ENCODE data around the gene MYOM3. TPM values are rescaled to one million over a fixed set of nuclear protein-coding genes. Genes with fewer than 3 reads are reported as not detected.

Gene MYOM3
- total and polyA plus RNA-seq, 2 of the 13 experiments (the other 11 are each of a cell fraction or from before 2014, with no cell fraction given), result 5.8 to 15.3 TPM

DNA sequence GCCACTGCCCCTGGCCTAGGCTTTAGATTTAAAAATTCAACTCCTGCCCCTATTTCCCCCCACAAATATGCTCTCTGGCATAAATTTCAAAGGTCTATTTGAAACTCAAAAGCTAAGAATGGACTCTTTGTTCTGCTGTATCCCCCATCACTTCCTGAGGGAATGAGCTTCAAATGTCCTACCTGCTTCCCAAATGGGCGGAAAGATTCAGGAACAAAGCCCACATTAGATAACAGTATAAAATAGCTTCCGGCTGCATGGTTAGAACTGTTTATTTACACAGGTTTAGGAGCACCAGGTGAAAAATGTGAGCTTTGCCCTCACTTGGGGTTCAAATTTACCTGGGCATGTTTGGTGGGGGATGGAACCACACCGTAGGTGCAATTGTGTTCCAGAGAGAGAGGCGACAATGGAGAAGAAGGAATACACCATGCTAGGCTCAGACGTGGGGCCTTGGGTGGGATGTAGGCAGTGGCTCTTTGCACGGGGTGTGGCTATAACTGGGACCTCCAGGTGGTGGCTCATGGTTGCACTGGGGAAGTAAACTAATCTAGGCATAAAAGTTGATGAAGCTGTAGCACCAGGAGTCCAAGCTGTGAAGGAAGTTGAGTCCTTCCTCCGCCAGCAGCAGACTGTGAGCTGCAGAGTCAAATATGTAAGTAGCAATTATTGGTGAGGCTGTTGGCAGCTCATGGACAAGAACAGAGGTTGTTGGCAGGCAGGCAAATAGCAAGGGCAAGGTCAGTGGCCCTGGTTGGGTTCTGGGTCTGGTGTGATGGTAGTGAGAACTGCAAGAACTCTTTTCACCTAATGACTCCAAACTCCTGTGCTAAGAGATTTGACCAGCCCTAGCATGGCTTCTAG, 90.3 kb downstream of the MYOM3 start (continued):
- TF ChIP-seq TFDP1 (CRISPR knock-in tag; IDR thresholded peaks at IDR 0.05; ENCODE audit: borderline replicate concordance), result peak; percentile 59; the same call in 1 of the 2 replicates
- 0 out of 2 replicates have a peak, but pooled peaks have one; percentile 18 for TF ChIP-seq RFX3 (CRISPR knock-in tag; IDR thresholded peaks at IDR 0.05)
- TF ChIP-seq ZKSCAN5 (CRISPR knock-in tag; IDR thresholded peaks at IDR 0.05), result no peak
- TF ChIP-seq ZNF281 (CRISPR knock-in tag; IDR thresholded peaks at IDR 0.05; ENCODE audit: borderline replicate concordance), result peak; percentile 95
- peak; percentile 92; the same call in 1 of the 2 replicates for TF ChIP-seq HNF4G (IDR thresholded peaks at IDR 0.05; ENCODE audit: borderline replicate concordance, low read depth, low read length)
- peak; percentile 92; the same call in 1 of the 2 replicates for TF ChIP-seq HNF4G (CRISPR knock-in tag; IDR thresholded peaks at IDR 0.05; ENCODE audit: borderline replicate concordance, low read depth)
- TF ChIP-seq KLF6 (CRISPR knock-in tag; IDR thresholded peaks at IDR 0.05), result no peak
- TF ChIP-seq ARNT2 (CRISPR knock-in tag; IDR thresholded peaks at IDR 0.05; ENCODE audit: low read depth), result peak; percentile 29; the same call in 1 of the 2 replicates
- TF ChIP-seq HOXA9 (CRISPR knock-in tag; IDR thresholded peaks at IDR 0.05; ENCODE audit: borderline replicate concordance), result no peak

Measured in HepG2 (cell line).